ENCODE results near the gene TNNC2. TPM values are rescaled to one million over a fixed set of nuclear protein-coding genes. Genes with fewer than 3 reads are reported as not detected.
"Not testable (repeated sequence)": the region's sequence is repeated elsewhere in the genome, so short reads cannot be mapped to it uniquely, and the experiment has no call there.

The TNNC2 gene
- total RNA-seq, result 1 to 10 TPM in 2 of 8 experiments, under 1 TPM in 3, not detected in 3; 0.37 to 1.2 (median 0.47) TPM

DNA sequence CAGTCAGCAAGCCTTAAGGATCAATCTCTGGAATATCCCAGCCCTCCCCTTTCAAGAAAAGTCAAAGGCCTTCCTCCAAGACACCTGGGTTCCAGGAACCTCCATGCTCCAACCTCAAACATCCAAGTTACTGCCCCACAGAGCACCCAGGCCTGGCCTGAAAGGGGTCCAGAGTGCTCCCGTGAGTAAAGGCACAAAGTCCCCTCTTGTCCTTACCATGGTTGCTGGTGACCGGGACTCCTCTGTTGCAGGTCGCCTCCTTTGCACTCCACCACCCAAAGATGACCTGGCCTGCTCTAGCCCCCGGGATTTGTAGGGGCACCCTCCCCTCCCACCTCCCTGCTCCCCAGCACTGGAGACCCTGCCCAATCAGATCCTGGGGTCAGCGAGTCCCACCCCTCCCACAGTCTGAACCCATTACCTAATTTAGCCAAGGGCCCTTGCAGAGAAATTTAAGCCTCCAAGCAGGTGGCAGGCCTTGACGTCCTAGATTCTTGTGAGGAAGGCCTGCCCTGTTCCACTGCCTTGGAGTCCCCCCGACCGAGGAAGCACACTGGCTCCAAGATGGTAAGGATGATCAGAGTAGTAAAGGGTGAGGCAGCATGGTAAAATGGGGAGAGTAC lies at the start of gene TNNC2:
Gene TNNC2, minus strand, starts transcription at position 283 of the 623 bp plus-strand sequence. Its CDS starts 64 bp downstream, at position 219.
- no peak for ATAC-seq (replicated peaks in 6 of 8)
- 50 to 100% (median 81%) methylated on average over 1 to 3 of the region's 8 CpGs; no CpG with 5 or more reads in 6 of the 10 experiments for WGBS, 10 experiments
- Histone ChIP-seq H3K4me3 (no peak within 1 kb of the TSS), H3K27ac (no peak within 1 kb of the TSS), H3K4me1 (replicated peaks in 1 of 2) (no peaks in the 10 kb centered on the region)
- in situ Hi-C loops (cut with MboI; ENCODE audit: low pct_unique_long_range_greater_than_20kb in 2 of 9, low sequenced_read_pairs in 9 of 9, unreplicated experiment in 9 of 9), result no loop called here

DNA sequence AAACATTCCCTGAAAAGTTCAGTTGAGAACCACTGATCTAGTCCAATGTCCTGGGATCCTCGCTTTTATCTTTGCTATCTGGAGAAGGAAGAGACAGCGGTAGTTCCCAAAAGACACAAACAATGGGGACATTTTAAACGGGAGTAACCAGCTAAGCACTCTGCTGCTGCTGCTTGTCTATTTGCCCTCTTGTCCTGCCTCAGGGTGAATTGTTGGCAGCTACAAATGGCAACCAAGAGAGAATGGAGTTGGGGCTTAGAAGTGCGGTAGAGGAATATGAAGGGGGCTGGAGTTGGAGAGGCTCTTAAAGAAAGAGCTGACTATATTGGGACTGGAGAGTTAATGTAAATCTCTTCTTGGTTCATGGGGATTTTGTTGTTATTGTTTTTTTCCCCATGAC lies 47.5 kb upstream of the TNNC2 start:
- in situ Hi-C loops (cut with MboI; ENCODE audit: low pct_unique_long_range_greater_than_20kb in 2 of 9, low sequenced_read_pairs in 9 of 9, unreplicated experiment in 9 of 9), result no loop called here
- Histone ChIP-seq H3K4me3 (no peak overlapping the region), H3K4me1 (replicated peaks in 1 of 2) (no peaks in the 10 kb centered on the region), H3K27ac (no peak overlapping the region)
- no peak for ATAC-seq (replicated peaks in 6 of 8)
- 17 to 100% (median 73%) methylated on average over 1 to 3 of the region's 4 CpGs; no CpG with 5 or more reads in 2 of the 10 experiments for WGBS, 10 experiments

DNA sequence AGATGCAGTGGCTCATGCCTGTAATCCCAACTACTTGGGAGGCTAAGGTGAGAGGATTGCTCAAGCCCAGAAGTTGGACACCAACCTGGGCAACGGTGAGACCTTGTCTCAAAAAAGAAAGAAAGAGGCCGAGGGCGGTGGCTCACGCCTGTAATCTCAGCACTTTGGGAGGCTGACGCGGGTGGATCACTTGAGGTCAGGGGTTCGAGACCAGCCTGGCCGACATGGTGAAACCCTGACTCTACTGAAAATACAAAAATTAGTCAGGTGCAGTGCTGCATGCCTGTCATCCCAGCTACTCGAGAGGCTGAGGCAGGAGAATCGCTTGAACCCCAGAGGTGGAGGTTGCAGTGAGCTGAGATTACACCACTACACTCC lies 47.0 kb upstream of the TNNC2 start:
- ATAC-seq (replicated peaks in 6 of 8); H3K4me1 ChIP-seq (replicated peaks in 1 of 2); H3K27ac ChIP-seq; H3K4me3 ChIP-seq; in situ Hi-C loops (cut with MboI; ENCODE audit: low pct_unique_long_range_greater_than_20kb in 2 of 9, low sequenced_read_pairs in 9 of 9, unreplicated experiment in 9 of 9): not testable (repeated sequence)
- 82 to 95% (median 86%) methylated on average over 3 to 10 of the region's 10 CpGs; no CpG with 5 or more reads in 7 of the 10 experiments for WGBS, 10 experiments

DNA sequence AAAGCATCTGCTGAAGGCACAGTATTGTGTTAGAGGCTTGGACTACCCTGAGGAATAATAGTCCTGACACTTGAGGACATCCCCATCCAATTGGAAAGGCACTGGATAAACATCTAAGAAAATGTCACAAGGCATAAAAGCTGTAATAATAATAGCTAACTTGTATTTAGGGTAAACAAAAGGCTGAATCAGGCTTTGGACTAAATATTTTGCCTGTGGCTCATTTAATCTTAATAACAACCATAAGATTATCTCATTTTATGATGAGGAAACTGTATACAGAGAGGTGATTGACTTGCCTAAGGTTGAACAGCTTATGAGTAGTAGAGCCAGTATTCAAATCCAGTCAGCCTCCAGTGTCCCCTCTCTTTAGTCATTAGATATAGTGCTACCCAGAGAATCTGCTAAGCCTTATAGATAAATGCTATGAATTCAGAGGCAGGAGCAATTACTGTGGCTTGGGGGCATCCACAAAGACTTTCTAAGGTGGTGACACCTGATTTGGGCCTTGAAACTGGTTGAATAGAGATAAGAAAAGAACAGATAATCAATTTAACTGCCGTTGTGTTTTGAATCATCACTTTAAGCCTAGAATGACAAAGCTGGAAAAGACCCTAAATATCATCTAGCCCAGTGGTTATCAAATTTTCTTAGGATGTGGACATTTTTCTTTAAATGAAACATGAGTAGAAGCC lies 46.4 kb upstream of the TNNC2 start:
- in situ Hi-C loops (cut with MboI; ENCODE audit: low pct_unique_long_range_greater_than_20kb in 2 of 9, low sequenced_read_pairs in 9 of 9, unreplicated experiment in 9 of 9), result no loop called here
- no peak for ATAC-seq (replicated peaks in 6 of 8)

DNA sequence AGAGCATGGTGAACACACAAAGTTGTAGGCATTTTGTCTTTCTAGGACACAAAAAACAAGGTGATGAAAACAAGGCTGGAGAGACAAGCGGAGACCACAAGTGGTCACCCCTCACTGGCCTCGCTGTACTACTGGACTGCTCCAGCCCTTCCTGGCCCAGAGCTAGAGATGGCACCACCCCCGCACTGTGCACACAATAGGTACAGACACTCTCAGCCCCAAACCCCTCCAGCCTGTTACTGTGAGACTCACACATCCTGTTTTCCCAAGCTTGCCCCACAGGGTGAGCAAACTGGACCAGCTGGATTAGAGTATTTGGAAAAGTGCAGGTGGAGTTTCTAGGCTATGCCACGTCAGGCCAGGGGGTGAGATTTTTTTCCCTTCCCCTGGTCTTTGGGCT lies 45.5 kb upstream of the TNNC2 start:
- 75 to 100% (median 91%) methylated on average over 1 to 4 of the region's 4 CpGs; no CpG with 5 or more reads in 4 of the 10 experiments for WGBS, 10 experiments
- in situ Hi-C loops (cut with MboI; ENCODE audit: low pct_unique_long_range_greater_than_20kb in 2 of 9, low sequenced_read_pairs in 9 of 9, unreplicated experiment in 9 of 9), result no loop called here

More for the DNA sequence above, 46.4 kb upstream of the TNNC2 start:
- H3K4me3 ChIP-seq, result no peak overlapping the region
- H3K27ac ChIP-seq, result no peak overlapping the region
- 71 to 100% (median 92%) methylated on average over 1 of the region's 1 CpG; no CpG with 5 or more reads in 6 of the 10 experiments for WGBS, 10 experiments
- no peaks in the 10 kb centered on the region for H3K4me1 ChIP-seq (replicated peaks in 1 of 2)

DNA sequence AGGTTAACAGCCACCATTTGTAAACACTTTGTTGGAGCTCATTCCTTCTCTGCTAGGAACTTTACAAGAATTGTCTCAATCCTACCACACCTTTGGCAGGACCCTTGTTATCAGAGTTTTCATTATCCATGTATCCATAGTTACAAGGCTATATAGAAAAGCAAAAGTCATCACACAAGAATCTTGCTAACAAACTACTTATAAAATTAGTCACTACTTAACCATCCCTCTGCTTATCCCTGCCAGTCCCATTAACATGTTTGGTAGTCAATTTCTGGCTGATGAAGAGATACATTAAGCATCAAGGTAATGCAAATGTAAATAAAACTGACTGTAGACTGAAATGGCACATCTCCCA lies 40.7 kb upstream of the TNNC2 start:
- in situ Hi-C loops (cut with MboI; ENCODE audit: low pct_unique_long_range_greater_than_20kb in 2 of 9, low sequenced_read_pairs in 9 of 9, unreplicated experiment in 9 of 9), result no loop called here
- H3K27ac ChIP-seq, result no peak overlapping the region
- ATAC-seq (replicated peaks in 6 of 8), result peak in 2 of 8 experiments; percentile 28 to 59
- no peak overlapping the region for H3K4me3 ChIP-seq
- H3K4me1 ChIP-seq (replicated peaks in 1 of 2), result no peaks in the 10 kb centered on the region

More for the DNA sequence above, 45.5 kb upstream of the TNNC2 start:
- H3K4me1 ChIP-seq (replicated peaks in 1 of 2), result no peaks in the 10 kb centered on the region
- H3K27ac ChIP-seq, result no peak overlapping the region
- ATAC-seq (replicated peaks in 6 of 8), result no peak
- no peak overlapping the region for H3K4me3 ChIP-seq

DNA sequence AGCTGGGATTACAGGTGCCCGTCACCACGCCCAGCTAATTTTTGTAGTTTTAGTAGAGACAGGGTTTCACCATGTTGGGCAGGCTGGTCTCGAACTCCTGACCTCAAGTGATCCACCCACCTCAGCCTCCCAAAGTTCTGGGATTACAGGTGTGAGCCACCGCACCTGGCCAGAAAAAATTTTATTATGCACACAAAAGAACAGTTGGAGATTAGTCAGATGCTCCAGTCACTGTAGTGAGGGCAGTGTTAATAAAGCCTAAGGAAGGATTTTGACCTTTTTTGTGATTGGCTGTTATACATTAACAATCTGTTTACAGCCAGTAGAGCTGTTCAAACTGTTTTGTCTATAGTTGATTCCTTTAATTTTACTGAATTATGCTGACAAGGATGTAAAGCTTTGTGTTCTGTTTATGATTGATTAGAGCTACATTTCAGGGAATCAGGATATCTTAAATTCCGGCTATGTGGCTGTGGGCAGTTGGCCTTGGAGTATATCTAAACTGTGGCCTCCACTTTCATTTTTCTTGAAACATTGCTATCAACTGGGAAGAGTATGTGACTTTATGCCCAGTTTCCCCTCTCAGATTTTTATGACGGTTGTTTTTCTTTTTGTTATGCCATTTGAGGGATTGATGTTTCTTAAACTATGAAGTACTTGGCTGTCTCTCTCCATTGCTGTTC lies 40.2 kb upstream of the TNNC2 start:
- ATAC-seq (replicated peaks in 6 of 8), result no peak
- WGBS, 10 experiments, result 80 to 100% (median 90%) methylated on average over 2 to 6 of the region's 6 CpGs; no CpG with 5 or more reads in 1 of the 10 experiments
- no peak overlapping the region for H3K27ac ChIP-seq
- H3K4me1 ChIP-seq (replicated peaks in 1 of 2), result no peaks in the 10 kb centered on the region
- in situ Hi-C loops (cut with MboI; ENCODE audit: low pct_unique_long_range_greater_than_20kb in 2 of 9, low sequenced_read_pairs in 9 of 9, unreplicated experiment in 9 of 9), result no loop called here
- no peak overlapping the region for H3K4me3 ChIP-seq

DNA sequence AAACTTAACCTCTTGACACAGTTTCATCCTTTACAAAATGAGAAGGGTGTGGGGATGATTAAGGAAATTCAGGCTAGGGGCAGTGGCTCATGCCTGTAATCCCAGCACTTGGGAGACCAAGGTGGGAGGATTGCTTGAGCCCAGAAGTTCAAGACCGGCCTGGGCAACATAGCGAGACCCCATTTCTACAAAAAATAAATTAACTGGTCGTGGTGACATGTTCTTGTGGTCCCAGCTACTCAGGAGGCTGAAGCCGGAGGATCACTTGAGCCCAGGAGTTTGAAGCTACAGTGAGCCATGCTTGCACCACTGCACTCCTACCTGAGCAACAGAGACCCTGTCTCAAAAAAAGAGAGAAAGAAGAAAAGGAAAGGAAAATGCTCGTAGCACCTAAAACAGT lies 39.3 kb upstream of the TNNC2 start:
- 72 to 100% (median 90%) methylated on average over 2 to 5 of the region's 5 CpGs; no CpG with 5 or more reads in 3 of the 10 experiments for WGBS, 10 experiments
- Histone ChIP-seq H3K4me1 (replicated peaks in 1 of 2) (no peaks in the 10 kb centered on the region), H3K4me3 (no peak overlapping the region), H3K27ac (no peak overlapping the region)
- in situ Hi-C loops (cut with MboI; ENCODE audit: low pct_unique_long_range_greater_than_20kb in 2 of 9, low sequenced_read_pairs in 9 of 9, unreplicated experiment in 9 of 9), result no loop called here
- no peak for ATAC-seq (replicated peaks in 6 of 8)

DNA sequence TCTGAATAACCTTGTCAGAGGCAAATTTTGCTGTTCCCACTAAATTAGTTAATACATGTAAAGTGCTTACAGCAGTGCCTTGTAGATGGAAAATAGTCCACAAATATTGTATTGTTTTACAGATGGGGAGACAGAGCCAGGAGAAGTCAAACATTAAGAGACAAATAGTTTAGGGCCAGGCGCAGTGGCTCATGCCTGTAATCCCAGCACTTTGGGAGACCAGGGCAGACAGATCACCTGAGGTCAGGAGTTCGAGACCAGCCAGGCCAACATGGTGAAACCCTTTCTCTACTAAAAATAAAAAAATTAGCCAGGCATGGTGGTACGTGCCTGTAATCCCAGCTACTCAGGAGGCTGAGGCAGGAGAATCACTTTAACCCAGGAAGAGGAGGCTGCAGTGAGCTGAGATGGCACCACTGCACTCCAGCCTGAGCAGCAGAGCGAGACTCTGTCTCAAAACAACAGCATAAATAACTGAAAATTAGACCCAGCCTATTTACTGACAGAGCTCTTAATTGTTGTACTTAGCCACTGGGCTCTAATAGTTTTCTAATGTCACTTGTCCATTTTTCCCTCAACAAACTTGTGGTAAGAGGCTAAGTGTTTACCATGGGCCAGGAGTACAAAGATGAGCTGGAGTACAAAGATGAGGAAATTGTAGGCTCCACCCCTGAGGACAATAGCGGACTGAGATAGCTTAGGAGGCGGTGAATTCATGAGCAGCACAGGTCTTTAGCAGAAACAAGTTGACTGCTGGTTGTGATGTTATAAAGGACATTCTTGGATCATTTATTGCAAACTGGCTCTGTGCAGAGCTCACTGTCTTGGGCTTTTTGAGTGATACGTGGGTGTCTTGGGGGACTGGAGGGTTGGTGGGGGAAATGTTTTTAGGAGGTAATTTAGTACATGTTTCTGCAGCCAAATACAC lies 36.7 kb upstream of the TNNC2 start:
- Histone ChIP-seq H3K27ac (no peak overlapping the region), H3K4me1 (replicated peaks in 1 of 2) (peaks cover under 1 to 8% of the 10 kb centered on the region in 2 donors), H3K4me3 (no peak overlapping the region)
- peak in 2 of 8 experiments; percentile 31 to 42 for ATAC-seq (replicated peaks in 6 of 8)
- in situ Hi-C loops (cut with MboI; ENCODE audit: low pct_unique_long_range_greater_than_20kb in 2 of 9, low sequenced_read_pairs in 9 of 9, unreplicated experiment in 9 of 9), result no loop called here
- WGBS, 10 experiments, result 14 to 100% (median 85%) methylated on average over 1 to 6 of the region's 7 CpGs

DNA sequence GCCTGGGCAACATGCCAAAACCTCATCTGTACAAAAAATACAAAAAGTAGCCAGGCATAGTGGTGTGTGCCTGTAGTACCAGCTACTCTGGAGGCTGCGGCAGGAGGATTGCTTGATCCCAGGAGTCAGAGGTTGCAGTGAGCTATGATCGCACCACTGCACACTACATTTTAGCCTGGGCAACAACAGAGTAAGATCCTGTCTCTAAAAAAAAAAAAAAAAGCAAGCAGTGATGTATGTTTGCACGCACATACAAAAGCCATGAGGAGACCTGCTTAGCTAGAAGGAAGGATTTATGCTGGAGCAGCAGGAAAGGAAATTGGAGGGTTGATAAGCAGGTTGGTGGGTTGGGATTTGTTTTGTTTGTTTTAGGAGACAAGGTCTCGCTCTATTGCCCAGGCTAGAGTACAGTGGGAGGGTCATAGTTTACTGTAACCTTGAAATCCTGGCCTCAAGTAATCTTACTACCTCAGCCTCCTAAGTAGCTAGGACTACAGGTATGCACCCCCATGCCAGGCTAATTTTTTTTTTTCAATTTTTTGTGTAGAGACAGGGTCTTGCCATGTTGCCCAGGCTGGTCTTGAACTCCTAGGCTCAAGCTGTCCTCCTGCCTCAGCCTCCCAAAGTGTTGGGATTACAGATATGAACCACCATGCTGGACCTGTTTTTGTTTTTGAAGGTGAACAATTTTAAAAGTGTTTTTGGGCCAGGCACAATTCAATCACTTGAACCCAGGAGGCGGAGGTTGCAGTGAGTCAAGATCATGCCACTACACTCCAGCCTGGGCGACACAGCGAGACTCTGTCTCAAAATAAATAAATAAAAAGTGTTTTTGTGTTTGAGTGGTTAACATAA lies 34.3 kb upstream of the TNNC2 start:
- H3K4me1 ChIP-seq (replicated peaks in 1 of 2), result peaks cover 9 to 18% of the 10 kb centered on the region in 2 donors
- H3K4me3 ChIP-seq, result no peak overlapping the region
- in situ Hi-C loops (cut with MboI; ENCODE audit: low pct_unique_long_range_greater_than_20kb in 2 of 9, low sequenced_read_pairs in 9 of 9, unreplicated experiment in 9 of 9), result no loop called here
- WGBS, 10 experiments, result 81 to 100% (median 93%) methylated on average over 2 to 7 of the region's 7 CpGs; no CpG with 5 or more reads in 1 of the 10 experiments
- no peak for ATAC-seq (replicated peaks in 6 of 8)
- no peak overlapping the region for H3K27ac ChIP-seq

DNA sequence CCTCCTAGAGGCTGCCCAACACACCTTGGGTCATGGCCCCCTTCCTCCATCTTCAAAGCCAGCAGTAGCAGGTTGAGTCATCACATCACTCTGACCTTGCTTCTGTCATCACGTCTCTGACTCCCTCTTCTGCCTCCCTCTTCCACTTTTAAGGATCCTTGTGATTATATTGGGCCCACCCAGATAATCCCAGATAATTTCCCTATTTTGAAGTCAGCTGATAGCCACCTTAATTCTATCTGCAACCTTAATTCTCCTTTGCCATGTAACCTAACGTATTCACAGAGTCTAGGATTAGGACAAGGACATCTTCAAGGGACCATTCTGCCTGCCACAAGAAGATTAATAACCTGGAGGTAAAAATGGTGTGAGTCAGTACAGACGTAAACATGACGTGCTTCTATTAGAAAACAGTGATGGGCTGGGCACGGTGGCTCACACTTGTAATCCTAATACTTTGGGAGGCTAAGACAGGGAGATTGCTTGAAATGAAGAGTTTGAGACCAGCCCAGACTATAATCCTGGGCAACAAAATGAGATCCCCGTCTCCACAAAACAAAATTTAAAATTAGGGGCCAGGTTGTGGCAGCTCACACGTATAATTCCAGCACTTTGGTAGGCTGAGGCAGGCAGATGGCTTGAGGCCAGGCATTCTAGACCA lies 33.6 kb upstream of the TNNC2 start:
- Histone ChIP-seq H3K4me3 (no peak overlapping the region), H3K27ac (no peak overlapping the region), H3K4me1 (replicated peaks in 1 of 2) (peaks cover 15 to 26% of the 10 kb centered on the region in 2 donors)
- in situ Hi-C loops (cut with MboI; ENCODE audit: low pct_unique_long_range_greater_than_20kb in 2 of 9, low sequenced_read_pairs in 9 of 9, unreplicated experiment in 9 of 9), result no loop called here
- no peak for ATAC-seq (replicated peaks in 6 of 8)
- 13 to 96% (median 65%) methylated on average over 1 to 6 of the region's 7 CpGs; no CpG with 5 or more reads in 2 of the 10 experiments for WGBS, 10 experiments

Data from motor neuron (in vitro differentiated cells).